Femur (tissue), 1 donor: ENCODE measurements around the gene PNO1.
"Not testable (repeated sequence)": the region's sequence is repeated elsewhere in the genome, so short reads cannot be mapped to it uniquely, and the experiment has no call there.

Source experiments
- DNase-seq: peaks from one replicate; pipeline ENCODE4 v3.0.0-alpha.2; 2017

Gene PNO1

GRCh38 chr2:68158134-68158447 is 403 bp downstream of the PNO1 start:
- DNase-seq = no peak

- no peak for DNase-seq
These were observed 6.0 kb downstream of the PNO1 start for GRCh38 chr2:68163641-68164040.

- no peak for DNase-seq
These were observed 9.5 kb downstream of the PNO1 start for GRCh38 chr2:68167186-68167585.

DNA sequence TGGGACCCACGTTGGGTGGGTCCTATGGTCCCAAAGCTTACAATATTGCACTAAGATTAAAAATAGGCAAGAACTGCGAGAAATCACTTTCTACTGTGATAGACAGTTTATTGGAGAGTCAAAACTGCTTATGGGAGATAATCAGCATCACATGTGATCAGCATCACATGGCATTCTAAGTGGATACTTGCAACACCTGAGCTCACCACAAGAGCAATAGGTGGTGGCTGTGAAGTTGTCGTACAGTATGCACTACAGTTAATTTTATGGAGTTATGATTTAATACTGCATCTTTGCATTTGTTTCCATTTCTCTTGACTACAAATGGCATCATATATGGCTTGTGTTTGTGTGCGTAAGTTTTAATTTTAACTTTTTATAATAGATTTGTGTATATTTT is 11.6 kb downstream of the PNO1 start:
- DNase-seq = no peak

DNA sequence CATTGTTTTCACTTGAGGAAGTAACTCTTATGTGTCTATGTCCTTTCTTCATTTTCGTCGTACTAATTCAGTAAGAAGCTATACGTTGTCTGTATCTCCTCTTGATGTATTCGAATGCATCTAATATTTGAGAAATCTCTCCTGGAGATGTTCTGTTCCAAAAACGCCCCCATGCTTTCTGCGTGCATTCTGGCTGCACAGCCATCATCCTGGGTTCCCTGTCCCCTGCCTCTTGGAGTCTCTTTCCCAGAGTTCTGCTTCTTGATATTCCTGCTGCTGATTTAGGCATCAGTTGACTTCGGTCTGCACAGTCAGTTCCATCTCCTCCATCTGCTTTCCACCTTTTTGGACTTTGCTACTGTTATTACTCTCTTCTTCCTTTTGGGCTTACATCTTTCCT is 13.5 kb downstream of the PNO1 start:
- no peak for DNase-seq

GRCh38 chr2:68171684-68172083 is 14.0 kb downstream of the PNO1 start:
- DNase-seq = no peak

GRCh38 chr2:68172521-68172920 is 14.8 kb downstream of the PNO1 start:
- DNase-seq = no peak

DNA sequence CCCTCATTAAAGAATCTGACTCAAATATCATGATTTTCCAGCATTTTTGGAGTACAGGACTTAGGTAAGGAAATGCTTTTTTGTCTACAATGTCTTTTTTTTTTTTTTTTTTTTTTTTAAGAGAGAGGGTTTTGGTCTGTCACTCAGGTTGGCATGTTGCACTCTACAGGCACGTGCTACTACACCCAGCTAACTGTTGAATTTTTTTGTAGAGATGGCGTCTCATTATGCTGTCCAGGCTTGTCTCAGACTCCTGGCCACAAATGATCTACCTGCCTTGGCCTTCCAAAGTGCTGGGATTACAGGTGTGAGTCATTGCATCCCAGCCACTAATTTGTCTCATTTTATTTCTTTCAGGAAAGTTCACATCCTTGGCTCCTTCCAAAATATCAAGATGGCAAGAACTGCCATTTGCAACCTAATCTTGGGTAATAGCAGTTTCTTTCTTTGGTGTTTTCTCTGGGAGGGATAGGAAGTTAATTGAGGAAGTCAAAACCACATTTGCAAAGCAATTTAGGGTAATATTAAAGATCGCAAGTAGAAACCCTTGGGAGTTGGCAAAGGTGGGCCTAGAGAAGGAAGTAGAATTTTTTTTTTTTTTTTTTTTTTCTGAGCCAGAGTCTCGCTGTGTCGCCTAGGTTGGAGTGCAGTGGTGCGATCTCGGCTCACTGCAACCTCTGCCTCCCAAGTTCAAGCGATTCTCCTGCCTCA is 15.5 kb downstream of the PNO1 start:
- DNase-seq = no peak

- DNase-seq = not testable (repeated sequence)
These were observed 17.5 kb downstream of the PNO1 start for GRCh38 chr2:68175210-68175609.

DNA sequence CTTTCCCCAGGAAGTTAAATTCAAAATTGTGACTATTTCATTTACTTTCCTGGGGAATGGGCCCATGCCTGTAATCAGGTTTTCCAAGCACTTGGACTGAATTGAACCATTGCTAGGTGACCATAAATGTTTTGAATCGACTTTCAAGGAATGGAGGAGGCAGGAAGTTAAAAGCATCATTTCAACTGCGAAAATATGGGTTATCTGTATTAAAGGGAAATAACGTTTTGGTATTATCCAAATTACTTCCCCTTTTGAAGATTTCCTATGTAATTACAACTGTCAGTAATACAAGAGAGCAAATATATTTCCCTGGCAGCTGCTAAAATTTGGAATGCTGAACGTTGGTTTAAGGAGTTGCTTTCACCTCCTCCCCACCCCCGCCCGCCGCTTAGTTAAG is 19.0 kb downstream of the PNO1 start:
- no peak for DNase-seq

GRCh38 chr2:68177541-68177940 is 19.9 kb downstream of the PNO1 start:
- no peak for DNase-seq

- DNase-seq = no peak
These were observed 20.7 kb downstream of the PNO1 start for GRCh38 chr2:68178432-68178831.

DNA sequence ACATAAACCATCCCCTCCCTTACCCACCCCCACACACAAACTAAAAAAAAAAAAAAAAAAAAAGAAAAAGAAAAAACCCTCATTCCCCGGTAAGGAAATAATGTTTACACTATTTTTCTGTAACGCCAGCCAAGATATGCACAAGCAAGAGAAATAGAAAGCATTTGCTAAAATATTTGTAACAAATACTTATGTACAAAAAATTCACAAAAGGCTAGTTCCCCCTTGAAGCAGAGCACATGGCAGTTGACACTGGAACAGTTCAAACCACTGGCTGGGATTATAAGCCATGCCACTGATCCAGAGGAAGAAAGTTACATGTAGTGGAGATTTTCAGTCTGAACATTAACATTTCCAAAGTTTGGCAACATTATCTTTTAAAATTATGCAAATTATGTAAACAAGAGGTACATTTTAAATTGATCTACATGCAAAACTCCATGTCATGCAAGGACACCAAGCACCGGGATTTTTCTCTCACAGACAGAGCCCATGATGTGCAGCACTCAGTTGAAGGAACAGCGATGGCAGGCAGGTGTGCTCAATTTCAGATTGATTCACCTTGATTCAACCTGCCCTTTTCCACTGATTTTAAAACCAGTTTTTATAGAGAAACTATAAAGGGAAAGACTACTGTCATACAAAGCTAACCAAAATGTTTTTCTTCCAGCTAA is 21.4 kb downstream of the PNO1 start:
- DNase-seq = no peak

- no peak for DNase-seq
These were observed 25.2 kb downstream of the PNO1 start for GRCh38 chr2:68182902-68183301.

GRCh38 chr2:68185541-68186164 is 28.0 kb downstream of the PNO1 start:
- peak; percentile 27 for DNase-seq

DNA sequence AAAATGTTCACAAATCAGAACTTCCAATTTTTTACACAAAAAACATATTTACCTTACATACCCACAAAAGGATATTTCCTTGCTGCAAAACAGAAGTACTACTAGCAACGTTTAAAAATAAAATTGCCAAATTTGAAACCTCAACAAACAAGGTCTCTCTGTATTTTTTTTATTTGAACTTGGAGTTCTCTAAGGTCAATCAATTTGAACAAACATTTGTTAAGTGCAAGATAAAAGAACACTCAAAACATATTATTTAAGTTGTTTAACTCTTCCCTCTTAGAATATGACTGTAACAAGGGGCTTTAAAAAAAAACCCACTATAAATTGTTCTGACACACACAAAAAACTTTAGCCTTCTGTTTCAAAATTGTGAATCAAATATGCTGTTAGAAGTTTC is 29.6 kb downstream of the PNO1 start:
- no peak for DNase-seq

DNA sequence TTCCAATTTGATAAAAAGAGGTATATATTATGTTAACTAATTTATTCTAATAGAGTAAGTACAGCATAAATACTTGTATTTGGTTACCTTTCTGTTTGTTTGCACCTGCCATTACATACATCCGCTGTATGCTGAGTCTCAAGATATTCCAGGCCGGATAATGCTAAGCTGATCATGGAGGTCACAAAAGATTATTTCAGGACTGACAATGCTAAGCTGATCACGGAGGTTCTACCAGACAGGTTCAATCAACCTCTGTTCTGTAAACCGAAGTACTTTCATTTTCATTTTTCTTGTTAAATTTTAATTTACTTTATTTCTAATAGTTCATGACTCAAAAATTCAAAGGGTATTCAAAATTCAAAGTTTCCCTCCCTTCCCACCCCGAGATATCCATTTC is 31.1 kb downstream of the PNO1 start:
- DNase-seq = no peak

DNA sequence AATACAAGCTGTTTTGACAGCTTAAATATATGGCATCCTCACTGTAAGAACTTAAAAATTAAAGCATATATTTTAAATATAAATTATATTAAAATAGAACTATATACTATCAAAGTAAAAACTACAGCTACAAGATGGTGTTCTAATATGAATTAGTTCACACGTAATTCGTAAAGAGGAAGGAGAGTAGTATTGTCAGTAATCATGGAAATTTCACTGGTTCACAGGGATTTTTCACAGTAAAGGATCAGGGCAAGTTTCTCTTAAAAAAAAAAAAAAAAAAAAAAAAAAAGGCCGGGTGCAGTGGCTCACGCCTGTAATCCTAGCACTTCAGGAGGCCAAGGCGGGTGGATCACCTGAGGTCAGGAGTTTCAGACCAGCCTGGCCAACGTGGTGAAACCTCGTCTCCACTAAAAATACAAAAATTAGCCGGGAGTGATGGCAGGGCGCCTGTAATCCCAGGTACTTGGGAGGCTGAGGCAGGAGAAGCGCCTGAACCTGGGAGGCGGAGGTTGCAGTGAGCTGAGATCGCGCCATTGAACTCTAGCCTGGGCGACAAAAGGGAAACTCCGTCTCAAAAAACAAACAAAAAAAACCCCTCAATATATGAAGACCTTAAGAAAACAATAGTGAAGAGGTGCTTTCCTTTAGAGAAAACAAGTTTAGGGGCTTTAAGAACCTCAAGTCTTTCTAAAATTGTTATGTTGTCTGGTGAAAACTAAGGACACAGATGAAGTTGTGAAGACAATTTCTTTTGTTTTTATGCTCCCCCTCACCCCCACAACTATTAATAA is 32.5 kb downstream of the PNO1 start:
- no peak for DNase-seq

GRCh38 chr2:68190991-68191731 is 33.5 kb downstream of the PNO1 start:
- no peak for DNase-seq

DNA sequence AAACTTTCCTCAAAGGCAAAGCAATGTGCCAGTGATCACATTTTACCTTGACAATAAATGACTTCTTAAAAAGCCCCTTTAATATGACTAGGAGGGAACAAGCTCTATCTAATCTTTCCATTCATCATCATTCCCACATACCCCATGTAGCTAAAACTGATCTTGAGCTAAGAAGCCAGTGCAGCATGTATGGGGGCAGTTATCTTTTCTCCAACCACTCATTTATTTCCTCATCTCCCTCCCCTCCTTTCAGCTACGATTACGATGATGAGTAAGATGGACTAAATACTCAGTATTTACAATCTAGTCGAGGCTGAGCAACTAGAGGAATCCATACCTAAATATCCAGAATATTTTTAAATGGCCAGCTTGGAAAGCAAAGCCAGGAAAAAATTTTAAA is 35.5 kb downstream of the PNO1 start:
- no peak for DNase-seq

DNA sequence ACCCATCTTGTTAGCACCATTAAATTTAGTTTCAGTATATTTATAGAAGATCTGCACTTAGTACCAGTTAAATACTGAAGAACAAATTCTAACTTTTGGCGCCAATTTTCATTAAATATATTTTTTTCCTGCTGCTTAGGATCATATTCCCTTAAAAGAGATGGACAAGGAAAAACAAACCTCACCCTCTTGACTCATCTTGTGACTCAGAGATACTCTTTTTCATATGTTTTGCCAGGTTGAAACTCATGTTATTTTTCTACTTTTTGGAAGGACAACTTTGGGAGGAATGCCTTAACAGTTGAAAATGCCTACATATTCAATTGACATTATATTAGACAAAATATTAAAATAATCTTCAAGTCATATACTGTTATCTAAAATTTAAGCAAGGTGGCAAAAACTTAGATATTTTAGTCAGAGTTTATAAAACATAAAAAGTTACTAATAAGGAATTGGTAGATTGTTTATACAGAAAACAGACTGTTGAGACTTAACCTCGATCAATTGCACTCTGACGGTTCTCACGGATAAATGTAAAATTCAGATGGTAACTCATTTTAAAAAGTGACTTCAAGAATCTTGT is 36.2 kb downstream of the PNO1 start:
- DNase-seq = no peak

DNA sequence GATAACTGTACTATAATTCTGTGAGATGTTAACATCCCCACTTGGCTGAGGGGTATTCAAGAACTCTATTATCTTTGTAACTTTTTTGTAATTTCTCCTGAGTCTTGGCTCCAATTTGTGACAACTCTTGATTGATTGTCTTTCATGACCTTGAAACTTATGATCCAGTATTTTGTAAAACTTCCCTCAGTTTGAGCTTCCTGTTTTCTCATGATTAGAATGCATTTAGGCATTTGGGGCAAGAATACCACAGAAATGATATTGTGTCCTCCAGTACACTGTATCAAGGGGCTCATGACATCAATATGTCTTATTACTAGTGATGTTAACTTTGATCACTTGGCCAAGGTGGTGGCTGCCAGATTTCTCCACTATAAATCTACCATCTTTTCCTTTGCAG is 37.4 kb downstream of the PNO1 start:
- no peak for DNase-seq
